Effector CD4-positive, alpha-beta T cell (primary cell): ENCODE measurements around the gene PROM2.

Experiments
- DNase-seq: peaks from one replicate; pipeline ENCODE4 v3.0.0-alpha.2; 2020

The PROM2 gene

DNA sequence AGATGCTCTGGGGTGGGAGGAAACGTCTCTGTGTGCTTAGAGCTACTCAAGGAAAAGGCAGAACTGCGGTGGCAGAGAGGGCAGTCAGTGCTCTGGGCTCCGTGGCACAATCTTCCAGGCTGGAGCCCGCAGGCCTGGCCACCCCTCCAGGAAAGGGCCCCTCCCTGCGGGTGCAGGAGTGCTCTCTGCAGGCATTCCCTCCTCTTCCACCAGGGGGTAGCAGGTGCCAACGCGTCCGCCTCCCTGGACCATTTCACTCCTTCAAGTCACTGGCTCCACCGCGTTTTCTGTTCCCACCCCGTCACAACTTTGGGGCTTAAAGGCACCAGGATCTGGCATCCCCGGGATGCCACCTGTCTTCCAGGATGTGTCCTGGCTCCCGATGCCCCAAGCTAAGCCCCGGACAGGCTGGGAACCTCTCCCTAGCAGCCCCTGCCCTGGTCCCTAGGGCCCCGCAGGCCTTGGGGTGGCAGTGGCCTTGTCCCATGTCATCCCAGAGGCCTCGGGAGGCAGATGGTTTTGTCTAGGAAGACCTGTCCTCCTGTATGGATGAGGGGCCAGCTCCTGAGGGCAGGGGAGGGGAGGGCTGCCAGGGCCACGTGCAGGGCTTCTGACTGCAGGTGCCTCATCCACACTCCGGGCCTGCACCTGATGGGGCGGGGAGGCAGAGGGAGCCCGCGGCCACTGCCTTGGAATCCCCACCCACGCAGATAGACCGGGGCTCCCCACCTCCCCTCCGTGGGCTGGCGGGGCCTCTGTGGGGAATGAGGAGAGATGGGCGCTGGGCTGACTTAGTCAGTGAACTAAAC, 49.3 kb downstream of the PROM2 start:
- DNase-seq, result no peak

DNA sequence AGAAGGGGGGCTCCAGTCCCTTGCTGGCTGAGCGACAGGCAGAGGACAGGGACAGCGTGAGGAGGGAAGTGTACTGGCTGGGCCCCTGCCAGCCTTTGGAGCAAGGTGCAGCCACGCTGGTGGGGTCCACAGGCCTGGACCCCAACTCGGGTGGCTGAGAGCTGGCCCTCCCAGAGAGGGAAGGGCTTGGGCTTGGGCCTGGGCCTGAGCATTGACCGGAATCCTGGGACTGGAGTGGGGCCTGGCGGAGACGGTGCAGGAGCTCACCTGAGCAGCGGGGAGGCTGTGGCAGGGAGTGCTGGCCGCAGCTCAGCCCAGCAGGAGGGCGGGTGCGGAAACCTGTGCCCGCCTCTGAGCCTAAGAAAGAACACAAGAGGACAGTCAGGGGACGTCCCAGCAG, 50.8 kb downstream of the PROM2 start:
- DNase-seq, result no peak

DNA sequence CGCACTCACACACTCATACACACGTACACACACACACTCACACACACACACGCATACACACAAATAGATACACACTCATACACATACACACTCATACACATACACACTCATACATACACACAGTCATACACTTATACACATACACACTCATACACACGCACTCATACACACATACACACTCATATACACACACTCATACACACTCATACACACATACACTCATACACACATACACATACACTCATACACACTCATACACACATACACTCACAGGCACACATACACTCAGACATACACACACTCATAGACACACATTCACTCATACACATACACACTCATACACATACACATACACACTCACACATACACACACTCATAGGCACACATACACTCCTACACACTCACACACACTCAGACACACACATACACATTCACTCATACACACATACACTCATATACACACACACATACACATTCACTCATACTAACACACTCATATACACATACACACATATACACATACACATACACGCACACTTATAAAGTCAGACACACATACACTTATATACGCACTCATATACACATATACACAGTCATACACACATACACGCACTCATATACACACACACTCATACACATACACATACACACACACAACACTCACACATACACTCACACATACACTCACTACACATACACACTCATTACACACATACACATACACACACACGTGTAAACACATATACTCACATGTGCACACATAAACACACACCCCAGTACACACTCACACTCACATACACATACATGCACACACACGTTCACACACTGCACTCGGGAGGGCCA, 51.6 kb downstream of the PROM2 start:
- no peak for DNase-seq

DNA sequence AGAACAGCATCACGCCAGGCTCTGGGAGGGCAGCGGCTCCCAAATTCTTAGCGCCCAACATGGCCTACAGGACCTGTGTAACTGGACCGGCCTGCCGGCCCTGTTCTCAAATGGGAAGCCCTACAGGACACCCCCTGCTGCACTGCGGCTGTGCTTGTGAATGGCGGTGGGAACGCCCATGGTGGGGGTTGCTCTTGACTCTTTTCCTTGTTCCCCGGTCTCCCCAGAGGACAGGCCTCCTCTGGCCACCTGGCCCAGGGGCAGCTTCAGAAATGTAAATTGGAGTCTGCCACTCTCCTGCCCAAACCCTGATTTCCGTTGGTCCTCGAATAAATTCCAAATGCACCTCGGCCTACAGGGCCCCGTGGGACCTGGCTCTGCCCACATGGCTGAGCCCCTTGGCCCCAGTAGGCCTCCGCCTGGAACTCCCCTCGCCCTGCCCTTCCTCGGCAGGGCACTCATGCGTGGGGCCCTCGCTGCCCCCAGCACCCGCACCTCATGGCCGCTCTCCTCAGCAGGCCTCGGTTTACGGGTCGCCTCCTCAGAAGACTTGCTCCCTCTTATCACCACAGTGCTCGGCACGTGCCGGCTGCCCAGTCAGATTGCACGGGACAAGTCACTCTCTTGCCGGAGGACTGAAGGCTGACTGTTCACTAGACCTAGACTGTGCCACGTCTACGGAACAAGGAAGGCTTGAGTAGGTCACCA, 52.3 kb downstream of the PROM2 start:
- no peak for DNase-seq

DNA sequence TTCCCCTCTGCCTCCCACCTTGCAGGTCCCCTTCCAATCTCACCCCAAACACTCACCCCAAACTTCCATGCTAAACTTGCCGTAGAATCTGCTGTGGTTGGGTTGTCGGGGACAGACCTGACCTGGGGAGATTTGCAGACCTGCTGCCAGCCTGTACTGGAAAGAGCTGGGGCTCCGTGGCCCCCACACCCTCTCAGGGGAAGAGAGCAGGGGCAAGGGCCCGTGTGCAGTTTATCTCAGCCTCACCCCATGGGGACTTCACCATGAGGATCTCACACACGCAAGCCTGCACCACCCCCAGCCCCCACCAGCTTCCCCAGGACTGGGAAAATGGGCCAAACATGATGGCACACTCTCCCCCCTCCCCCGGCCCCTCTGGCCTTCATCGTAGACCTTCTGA, 53.6 kb downstream of the PROM2 start:
- DNase-seq, result no peak

DNA sequence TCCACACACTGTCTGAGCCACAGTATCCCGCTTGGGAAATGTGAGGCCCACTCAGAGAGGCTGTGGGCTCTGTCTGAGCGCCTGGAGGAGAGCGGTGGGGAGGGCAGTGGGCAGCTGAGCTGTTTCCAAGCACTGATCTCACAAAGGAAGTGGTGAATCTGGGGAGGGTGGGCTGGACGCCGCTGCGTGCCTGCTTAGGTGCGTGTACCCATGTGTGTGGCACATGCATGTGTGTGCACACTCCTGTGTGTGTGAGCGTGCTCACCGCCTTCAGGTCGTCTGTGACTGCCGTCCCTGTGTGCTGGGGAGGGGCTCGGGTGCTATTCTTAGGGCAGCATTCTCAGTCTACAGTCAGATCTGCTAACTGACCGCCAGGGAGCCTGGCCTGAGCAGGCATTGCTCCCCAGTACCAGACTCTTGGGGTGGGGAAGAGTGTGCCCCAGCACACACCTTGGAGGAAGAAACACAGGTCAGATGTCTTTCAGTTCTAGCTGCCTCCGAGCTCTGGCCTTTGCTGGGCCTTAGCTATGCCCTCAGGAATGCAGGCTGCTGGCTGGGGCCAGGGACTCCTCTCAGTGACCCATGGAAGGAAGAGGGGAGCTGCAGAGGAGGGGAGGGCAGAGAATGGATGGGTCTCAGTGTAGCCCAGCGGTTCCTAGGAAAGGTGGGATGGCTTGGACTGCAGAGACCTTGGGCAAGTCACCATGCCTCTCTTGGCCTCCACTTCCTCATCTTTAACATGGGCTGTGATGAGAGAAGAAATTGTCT, 54.3 kb downstream of the PROM2 start:
- DNase-seq, result no peak

DNA sequence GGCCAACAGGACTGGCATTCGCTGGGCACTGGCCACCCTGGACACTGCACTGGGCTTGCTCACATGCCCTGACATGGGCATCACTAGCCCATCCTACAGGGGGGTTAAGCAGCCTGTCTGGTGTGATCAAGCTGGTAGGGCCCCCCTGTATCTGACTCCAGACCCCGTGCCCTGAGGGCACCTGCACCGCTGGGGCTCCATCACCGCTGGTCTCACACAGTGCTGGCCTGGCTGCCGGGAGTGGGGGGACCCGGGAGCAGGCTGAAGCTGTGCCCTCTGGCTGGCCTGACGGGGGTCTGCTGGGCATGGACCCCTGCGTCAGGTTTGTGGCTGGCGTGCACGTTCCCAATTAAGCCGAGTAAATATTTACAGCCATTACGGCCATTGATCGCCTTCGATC, 55.2 kb downstream of the PROM2 start:
- no peak for DNase-seq

DNA sequence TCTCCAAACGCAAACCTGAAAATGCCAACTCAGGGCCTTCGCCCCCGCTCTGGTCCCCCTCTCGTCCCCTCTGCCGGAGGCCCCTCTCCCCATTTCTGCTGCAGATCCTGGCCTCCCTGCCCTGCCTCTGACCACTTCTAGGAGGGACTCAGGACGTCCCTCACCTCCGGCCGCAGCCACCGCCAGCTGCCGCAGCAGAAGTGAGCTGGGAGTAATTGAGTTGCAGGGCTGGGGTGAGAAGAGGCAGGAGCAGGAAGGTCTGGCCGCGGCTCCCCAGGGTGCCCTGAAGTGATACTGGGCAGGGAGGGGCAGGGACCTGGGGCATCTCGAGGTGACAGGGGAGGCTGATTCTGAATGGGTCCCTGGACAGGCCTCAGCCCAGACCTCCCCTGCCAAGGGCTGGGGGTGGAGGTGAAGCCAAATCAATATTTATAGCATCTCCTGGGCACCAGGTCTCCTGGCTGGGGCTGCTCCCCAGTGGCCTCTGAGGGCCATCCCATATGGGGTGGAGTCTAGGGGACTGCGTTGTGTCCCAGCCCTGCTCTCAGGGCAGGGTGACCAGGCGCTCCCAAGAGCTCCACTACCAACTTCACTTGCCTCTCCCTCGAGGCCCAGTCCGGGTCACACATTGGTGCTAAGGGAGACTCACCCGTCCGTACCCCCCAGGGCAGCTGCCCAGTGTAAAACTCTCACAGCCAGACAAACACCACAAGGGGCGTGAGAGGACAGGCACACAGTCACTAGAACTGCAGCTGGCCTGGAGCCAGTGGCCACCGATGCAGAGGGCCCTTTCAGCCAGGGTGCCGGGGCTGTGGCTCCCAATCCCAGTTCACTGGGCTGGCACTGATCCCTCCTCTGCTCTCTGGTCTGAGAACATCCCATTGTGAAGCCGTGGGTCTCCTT, 55.9 kb downstream of the PROM2 start:
- no peak for DNase-seq

DNA sequence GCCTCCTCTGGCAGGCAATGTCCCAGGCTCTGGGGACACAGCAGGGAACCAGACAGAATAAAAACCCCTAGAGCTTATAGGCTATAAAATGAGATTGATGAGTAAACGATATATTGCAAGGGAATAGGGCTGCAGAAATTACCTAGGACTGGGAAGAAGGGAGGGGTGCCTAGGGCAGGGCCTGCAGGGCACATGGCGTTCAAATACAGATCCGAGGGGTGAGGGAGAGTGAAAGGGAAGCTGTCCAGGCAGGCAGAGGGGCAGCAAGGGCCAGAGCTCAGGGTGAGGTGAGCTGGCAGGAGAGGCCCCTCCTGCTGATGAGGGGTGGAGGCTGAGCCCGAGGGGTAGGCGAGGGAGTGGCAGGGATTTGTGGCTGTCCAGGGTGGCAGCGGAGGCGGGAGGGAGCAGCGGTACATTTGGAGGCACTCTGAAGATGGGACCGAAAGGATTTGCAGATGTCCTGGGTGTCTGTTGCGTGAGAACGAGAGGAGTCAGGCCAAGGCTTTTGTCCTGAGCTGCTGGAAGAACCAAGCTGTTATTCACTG, 56.6 kb downstream of the PROM2 start:
- no peak for DNase-seq

DNA sequence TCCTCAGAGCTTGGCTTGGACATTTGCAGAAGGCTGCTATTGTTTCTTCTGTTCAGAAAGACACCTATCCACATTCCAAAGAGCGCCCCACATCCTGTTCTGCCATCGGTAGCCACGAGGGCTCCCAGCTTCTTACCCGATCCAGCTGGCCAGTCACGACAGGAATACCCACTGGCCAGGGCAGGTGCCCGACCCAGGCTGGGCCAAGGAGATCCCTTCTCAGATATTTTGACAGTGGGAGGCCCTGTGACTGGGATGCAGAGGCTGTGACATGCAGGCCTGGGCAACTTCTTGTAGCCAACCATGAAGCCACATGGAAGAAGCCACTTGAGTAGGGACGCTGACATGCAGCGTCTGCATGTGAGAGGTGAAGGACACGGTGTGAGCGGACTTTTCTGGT, 57.4 kb downstream of the PROM2 start:
- DNase-seq, result no peak

DNA sequence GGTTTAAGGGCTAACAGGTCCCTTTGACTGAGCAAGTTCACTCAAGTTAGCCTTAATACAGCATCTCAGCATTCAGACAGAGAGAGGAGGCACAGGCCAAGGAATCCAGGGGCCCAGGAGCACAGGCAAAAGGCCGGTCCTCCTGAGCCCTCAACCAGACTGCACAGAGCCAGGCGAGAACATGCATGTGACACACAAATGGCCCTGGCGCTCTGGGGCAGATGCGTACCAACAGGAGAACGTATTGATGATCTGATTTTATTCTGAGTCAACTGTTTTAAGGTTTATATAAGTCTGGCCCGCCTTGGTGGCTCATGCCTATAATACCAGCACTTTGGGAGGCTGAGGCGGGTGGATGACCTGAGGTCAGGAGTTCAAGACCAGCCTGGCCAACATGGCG, 57.8 kb downstream of the PROM2 start:
- no peak for DNase-seq

DNA sequence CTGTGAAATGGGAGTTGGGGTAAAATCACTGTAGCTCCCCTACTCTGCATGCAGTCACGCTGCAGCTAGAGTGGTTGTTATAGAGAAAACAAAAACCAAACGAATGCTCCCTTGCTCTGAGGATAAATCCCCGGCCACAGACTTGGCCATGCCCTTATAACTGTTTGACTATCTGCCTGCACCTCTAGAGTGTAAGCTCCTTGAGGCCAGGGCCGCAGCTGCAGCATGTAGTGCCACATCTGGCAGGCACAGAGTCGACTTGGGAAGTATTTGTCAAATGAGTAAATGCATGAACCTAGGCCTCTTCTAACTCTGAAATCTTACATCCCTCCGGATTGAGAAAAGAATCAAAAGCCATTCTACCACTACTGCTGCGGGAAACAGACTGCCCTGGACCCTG, 58.8 kb downstream of the PROM2 start:
- DNase-seq, result no peak

DNA sequence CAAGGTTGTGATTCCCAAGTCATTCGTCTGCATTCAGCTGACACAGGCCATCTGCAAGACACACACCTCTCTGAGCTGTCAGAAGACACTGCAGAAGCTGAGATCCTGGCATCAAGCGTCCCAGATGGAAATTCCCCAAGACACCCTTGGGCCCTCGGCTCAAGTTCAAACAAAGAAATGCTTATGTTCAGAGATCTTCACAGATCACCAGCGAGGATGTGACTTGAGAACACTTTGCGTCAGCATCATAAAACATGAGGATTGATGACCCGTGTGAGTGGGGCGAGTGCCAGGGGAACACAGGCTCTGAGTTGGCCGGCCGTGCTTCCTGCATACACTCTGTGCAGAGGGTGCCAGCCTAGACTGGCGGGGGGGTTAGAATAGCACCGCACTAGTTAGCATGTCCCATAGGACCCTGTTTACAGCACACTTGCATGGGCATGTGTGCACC, 59.7 kb downstream of the PROM2 start:
- DNase-seq, result no peak

DNA sequence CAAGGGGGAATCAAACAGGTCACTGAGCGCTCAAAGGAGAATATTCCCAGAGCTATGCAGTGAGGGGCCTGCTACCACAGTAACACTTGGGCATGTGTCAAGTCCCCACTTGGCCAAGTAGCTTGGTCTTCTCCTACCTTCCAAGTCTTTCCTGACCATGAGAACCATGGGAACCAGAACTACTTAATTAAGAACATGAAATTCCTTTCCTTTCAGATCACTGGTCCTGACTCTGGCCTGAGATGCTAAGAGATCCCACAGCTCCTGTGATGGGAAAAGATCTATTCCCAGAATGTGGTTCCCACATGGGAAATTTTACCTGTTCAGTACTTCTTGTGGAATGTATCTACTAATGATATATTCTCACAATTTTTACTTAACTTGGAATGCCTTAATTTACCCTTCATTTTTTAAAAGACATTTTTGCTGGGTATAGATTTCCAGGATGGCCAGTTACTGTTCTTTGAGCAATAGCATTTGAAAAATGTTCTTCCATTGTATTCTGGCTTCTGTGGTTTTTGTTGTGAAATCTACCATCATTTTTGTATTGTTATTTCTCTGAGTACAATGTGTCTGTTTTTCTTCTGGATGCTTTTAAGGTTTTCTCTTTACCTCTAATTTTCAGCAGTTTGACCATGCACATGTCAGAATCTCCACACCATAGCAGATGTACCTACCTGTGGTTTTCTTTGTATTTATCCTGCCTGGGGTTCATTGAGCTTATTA, 60.8 kb downstream of the PROM2 start:
- DNase-seq, result no peak

DNA sequence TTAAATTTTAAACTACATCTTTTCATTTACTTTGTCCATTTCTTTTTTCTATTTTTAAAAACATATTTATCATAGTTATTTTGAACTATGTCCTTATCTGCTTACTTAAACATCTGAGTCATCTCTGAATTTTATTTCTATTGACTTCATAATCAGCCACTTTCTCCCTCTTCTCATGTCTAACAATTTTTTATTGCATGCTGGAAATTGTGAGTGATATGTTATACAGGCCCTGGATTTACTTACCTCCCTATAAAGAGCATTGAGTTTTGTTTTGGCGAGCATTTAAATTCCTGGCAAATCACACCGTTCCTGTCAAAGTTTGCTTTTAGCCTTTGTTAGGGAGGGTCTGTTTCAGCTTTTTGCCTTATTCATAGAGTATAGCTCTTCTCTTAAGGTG, 62.2 kb downstream of the PROM2 start:
- DNase-seq, result no peak

DNA sequence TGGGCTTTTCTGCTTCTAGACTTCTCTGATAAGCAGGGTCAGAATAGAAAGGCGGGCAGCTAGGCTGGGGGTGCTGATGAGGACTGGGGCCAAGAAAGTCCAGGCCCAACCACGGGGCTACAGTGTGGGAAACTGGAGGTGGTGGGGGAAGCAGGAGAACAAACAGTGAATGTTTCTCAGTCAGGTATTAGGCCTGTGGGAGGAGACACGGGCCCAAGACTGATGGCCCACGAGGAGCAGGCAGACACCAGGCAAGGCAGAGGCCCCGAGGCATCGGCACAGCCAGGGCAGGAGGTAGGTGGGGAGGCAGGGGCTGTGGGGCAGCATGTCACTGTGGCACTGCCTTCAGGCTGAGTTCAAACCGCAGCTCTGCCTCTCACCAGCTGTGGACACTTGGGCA, 63.6 kb downstream of the PROM2 start:
- DNase-seq, result no peak
